OCI-LY3 (cell line): ENCODE measurements around the gene SSTR1.

Experiments used
- H2AFZ ChIP-seq: fragments of 200-600, 300-600 bp; shearing (Covaris generic); 2 replicates; pipeline ENCODE4 v1.6.0; 2014; ENCODE audit warnings: antibody characterized with exemption, low read depth, low read length
- H3K27ac ChIP-seq: fragments of 200-600, 300-600 bp; sonication (generic); 2 replicates; pipeline ENCODE4 v1.5.1; 2014; ENCODE audit warnings: mild to moderate bottlenecking, low read length, moderate library complexity, mixed read lengths
- H3K27me3 ChIP-seq: fragments of 200-600, 300-600 bp; sonication (generic); 2 replicates; pipeline ENCODE4 v1.6.1; 2014; ENCODE audit warnings: low read depth, low read length, mixed read lengths
- H3K36me3 ChIP-seq: fragments of 200-600, 300-600 bp; sonication (generic); replicated peaks from 2 replicates; pipeline ENCODE3; 2014; ENCODE audit warnings: low read depth, low read length, mixed read lengths
- H3K4me1 ChIP-seq: fragments of 300-600, 200-600 bp; sonication (generic); 2 replicates; pipeline ENCODE4 v1.6.1; 2014; ENCODE audit warnings: low read length, mixed read lengths
- H3K4me2 ChIP-seq: fragments of 200-600, 300-600 bp; sonication (generic); 2 replicates; pipeline ENCODE4 v1.6.1; 2014; ENCODE audit warnings: low read length, mixed read lengths
- H3K4me3 ChIP-seq: fragments of 300-600, 200-600 bp; sonication (generic); 2 replicates; pipeline ENCODE4 v1.5.1; 2014; ENCODE audit warnings: antibody characterized with exemption, mild to moderate bottlenecking, low read length, moderate library complexity
- H3K79me2 ChIP-seq: fragments of 300-600, 200-600 bp; shearing (Covaris generic); 2 replicates; pipeline ENCODE4 v1.6.1; 2014; ENCODE audit warnings: mild to moderate bottlenecking, low read length, mixed read lengths
- H3K9ac ChIP-seq: fragments of 300-600, 200-600 bp; shearing (Covaris generic); 2 replicates; pipeline ENCODE4 v1.6.0; 2014; ENCODE audit warnings: mild to moderate bottlenecking, low read length, moderate library complexity
- H3K9me3 ChIP-seq: fragments of 200-600, 300-600 bp; shearing (Covaris generic); 2 replicates; pipeline ENCODE4 v1.6.1; 2014; ENCODE audit warnings: low read length, mixed read lengths; ENCODE audit not compliant: insufficient read depth
- H4K20me1 ChIP-seq: fragments of 200-600, 300-600 bp; sonication (generic); 2 replicates; pipeline ENCODE4 v1.6.1; 2016; ENCODE audit warnings: low read length, mixed read lengths; ENCODE audit not compliant: insufficient read depth
- EZH2phosphoT487 ChIP-seq: fragments of 200-600 bp; shearing (Covaris generic); IDR thresholded peaks from 2 replicates; pipeline ENCODE4 v1.6.1; 2018; ENCODE audit warnings: antibody characterized with exemption, mixed run types, low read depth
- TF ChIP-seq, protein P1 (sequence below): fragments of 200-600, 300-600 bp; sonication (generic); IDR thresholded peaks from 2 replicates; pipeline ENCODE4 v1.5.1; 2014; ENCODE audit warnings: antibody characterized with exemption, low read length, low read depth

SSTR1 gene

DNA sequence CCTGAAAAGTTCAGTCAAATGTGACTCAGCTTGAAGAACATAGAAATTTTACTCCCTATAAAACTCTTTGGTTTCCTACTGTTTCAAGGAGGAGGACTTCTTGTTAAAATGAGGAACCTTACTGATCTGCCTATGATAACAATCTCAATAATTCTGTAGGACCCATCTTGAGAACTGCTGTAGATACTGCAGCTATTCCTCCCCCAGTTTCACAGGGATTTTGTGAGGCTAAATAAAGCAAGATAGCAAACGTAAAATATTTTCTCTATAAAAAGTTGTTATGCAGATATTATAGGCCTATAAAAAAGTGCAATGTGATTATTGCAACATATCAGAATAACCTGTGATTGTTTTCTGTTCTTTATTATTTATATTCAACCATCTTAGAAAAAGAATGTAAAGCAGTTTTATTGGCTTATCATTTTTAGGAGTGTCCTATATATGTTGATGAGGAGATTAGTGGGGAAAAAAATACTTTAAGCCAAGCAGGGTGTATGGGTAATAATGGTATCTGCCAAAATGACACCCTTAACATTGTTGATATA is 36.1 kb downstream of the SSTR1 start:
- Histone ChIP-seq H3K4me1 (no peaks in the 10 kb centered on the region), H2AFZ (no peak overlapping the region), H4K20me1 (no peaks in the 10 kb centered on the region)

DNA sequence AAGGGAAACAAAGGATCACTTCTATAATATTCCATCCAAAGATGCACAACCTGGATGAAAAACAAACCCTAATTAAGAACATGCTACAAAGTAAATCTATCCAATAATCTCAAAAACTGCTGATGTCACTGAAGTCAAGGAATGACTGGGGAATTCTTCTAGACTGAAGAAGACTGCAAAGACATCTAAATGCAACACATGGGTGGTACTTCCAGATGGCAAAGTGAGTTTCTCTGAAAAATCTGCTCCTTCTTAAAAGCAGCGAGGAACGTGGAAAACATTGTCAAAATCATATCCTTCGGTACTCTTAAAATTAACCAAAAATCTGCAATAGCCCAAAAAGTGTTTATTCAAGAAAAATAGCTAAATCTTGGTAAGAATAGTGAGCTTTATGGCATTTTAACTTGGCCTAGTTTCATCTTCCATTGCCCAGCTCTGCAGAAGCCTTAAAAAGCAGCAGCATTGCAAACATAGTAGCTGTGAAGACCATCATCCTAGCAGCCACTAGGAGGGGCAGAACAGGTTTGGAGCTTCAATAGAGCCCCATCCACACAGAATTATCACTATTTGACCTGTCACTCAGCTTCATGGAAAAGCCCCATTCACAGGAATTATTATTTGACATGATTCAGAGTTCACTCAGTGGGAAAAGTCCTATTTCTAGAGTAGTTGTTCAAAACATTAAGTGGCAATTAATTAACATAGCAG is 40.8 kb downstream of the SSTR1 start:
- no peak overlapping the region for H2AFZ ChIP-seq
- H3K4me2 ChIP-seq, result no peak overlapping the region
- H3K79me2 ChIP-seq, result no peaks in the 10 kb centered on the region
- no peak overlapping the region for H3K27ac ChIP-seq
- no peak overlapping the region for H3K9ac ChIP-seq
- H4K20me1 ChIP-seq, result no peaks in the 10 kb centered on the region
- H3K4me3 ChIP-seq, result no peak overlapping the region
- H3K36me3 ChIP-seq, result no peaks in the 10 kb centered on the region
- H3K4me1 ChIP-seq, result no peaks in the 10 kb centered on the region
- H3K9me3 ChIP-seq, result no peaks in the 10 kb centered on the region
- no peaks in the 10 kb centered on the region for H3K27me3 ChIP-seq
- no peak for TF ChIP-seq EZH2phosphoT487
- TF ChIP-seq, protein P1, sequence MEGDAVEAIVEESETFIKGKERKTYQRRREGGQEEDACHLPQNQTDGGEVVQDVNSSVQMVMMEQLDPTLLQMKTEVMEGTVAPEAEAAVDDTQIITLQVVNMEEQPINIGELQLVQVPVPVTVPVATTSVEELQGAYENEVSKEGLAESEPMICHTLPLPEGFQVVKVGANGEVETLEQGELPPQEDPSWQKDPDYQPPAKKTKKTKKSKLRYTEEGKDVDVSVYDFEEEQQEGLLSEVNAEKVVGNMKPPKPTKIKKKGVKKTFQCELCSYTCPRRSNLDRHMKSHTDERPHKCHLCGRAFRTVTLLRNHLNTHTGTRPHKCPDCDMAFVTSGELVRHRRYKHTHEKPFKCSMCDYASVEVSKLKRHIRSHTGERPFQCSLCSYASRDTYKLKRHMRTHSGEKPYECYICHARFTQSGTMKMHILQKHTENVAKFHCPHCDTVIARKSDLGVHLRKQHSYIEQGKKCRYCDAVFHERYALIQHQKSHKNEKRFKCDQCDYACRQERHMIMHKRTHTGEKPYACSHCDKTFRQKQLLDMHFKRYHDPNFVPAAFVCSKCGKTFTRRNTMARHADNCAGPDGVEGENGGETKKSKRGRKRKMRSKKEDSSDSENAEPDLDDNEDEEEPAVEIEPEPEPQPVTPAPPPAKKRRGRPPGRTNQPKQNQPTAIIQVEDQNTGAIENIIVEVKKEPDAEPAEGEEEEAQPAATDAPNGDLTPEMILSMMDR, result no peak

More for the DNA sequence above, 36.1 kb downstream of the SSTR1 start:
- H3K9me3 ChIP-seq, result no peaks in the 10 kb centered on the region
- H3K27ac ChIP-seq, result no peak overlapping the region
- H3K4me2 ChIP-seq, result no peak overlapping the region
- TF ChIP-seq, protein P1, result no peak
- TF ChIP-seq EZH2phosphoT487, result no peak
- no peaks in the 10 kb centered on the region for H3K27me3 ChIP-seq
- H3K9ac ChIP-seq, result no peak overlapping the region
- H3K4me3 ChIP-seq, result no peak overlapping the region
- no peaks in the 10 kb centered on the region for H3K79me2 ChIP-seq
- no peaks in the 10 kb centered on the region for H3K36me3 ChIP-seq

DNA sequence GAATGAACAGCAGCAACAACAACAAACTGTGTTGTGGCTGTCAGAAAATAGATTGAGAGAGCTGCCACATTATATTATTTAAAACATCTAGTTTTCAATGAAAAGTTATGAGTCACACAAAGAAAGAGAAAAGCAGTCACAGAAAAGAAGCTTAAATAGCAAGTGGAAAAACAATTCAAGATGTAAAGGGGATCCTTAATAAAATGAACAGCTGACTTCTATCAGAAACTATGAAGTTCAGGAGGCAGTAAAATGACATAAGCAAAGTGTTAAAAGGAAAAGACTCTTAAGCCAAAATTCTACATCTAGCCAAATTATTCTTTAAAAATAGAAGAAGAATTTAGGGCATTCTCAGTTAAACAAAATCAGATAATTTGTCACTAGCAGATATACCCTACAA is 42.6 kb downstream of the SSTR1 start:
- TF ChIP-seq, protein P1, result no peak
- no peak for TF ChIP-seq EZH2phosphoT487
- H3K9ac ChIP-seq, result no peak overlapping the region
- H3K9me3 ChIP-seq, result no peaks in the 10 kb centered on the region
- H3K4me2 ChIP-seq, result no peak overlapping the region
- H3K27me3 ChIP-seq, result no peaks in the 10 kb centered on the region
- H4K20me1 ChIP-seq, result no peaks in the 10 kb centered on the region
- H2AFZ ChIP-seq, result no peak overlapping the region
- no peaks in the 10 kb centered on the region for H3K79me2 ChIP-seq
- no peak overlapping the region for H3K4me3 ChIP-seq
- H3K27ac ChIP-seq, result no peak overlapping the region
- H3K36me3 ChIP-seq, result no peaks in the 10 kb centered on the region
- H3K4me1 ChIP-seq, result no peaks in the 10 kb centered on the region

DNA sequence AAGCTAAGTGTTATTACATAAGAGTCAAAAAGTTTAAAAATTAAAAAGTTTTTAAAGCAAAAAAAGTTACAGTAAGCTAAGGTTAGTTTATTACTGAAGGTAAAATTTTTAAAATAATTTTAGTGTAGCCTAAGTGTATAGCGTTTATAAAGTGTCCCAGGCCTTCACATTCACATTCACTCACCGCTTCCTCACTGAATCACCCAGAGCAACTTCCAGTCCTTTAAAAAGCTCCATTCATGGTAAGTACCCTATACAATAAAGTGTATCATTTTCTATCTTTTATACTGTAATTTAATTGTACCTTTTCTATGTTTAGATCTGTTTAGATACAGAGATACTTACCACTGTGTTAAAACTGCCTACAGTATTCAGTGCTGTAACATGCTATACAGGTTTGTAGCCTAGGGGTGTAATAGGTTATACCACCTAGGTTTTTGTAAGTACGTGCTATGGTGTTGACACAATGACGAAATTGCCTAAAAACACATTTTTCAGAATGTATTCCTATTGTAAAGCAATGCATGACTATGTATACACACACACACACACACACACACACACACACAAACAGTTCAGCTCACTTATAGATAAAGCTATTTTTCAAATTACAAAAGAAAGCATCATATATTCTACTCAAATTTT is 44.5 kb downstream of the SSTR1 start:
- Histone ChIP-seq H3K79me2 (no peaks in the 10 kb centered on the region), H3K4me2 (no peak overlapping the region), H3K9ac (no peak overlapping the region), H2AFZ (no peak overlapping the region), H4K20me1 (no peaks in the 10 kb centered on the region), H3K4me1 (no peaks in the 10 kb centered on the region), H3K27ac (no peak overlapping the region), H3K9me3 (no peaks in the 10 kb centered on the region), H3K27me3 (no peaks in the 10 kb centered on the region), H3K36me3 (no peaks in the 10 kb centered on the region), H3K4me3 (no peak overlapping the region)
- TF ChIP-seq, protein P1, result no peak
- no peak for TF ChIP-seq EZH2phosphoT487
